Suppressor macrophage (primary cell): Measurements from ENCODE around the gene FHDC1.

ENCODE experiments used
- DNase-seq, 4 experiments: peaks; one replicate each; pipeline ENCODE4 v3.0.0-alpha.2; 2020 to 2022

FHDC1 gene

DNA sequence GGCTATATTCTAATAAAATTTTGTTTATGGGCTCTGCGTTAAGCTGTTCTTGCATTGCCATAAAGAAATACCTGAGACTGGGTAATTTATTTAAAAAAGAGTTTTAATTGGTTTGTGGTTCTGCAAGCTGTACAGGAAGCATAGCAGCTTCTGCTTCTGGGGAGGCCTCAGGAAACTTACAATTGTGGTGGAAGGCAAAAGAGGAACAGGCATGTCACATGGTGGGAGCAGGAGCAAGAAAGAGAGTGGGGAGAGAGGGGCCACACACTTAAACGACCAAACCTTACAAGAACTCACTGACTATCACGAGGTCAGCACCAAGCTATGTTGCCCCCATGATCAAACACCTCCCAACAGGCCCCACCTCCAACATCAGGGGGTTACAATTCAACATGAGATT, 74.0 kb downstream of the FHDC1 start:
- DNase-seq = no peak

DNA sequence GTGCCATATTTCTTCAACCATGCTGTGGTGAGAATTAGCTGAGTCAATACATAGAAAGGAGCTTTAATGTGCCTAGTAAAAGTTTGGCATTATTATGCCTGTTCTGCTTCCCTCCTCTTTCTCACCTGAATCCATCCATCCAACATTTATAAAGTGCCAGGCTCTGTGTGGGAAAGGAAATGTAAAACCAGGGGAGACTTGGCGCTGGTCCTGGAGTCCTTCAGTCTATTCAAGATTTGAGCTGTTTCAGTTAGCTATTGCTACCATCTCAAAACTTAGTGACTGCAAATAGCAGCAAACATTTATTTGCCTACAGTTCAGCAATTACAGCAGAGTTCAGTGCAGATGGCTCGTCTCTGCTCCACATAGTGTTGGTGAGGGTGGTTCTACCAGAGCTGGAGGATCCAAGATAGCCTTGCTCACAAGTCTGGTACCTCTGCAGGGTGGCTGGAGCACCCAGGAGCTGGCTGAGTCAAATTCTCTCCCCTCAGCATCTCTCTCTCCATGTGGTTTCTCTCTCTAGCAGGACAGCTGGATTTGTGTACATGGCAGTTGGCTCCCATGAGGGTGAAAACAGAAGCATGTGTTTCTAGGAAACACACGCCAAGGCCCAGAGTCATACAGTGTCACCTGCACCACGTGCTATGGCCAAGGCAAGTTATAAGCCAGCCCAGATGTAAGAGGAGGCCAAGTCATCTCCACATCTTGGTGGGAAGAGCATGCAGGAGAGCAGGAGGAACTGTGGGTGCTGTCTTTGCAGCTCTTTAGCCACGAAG, 77.3 kb downstream of the FHDC1 start:
- DNase-seq = no peak

DNA sequence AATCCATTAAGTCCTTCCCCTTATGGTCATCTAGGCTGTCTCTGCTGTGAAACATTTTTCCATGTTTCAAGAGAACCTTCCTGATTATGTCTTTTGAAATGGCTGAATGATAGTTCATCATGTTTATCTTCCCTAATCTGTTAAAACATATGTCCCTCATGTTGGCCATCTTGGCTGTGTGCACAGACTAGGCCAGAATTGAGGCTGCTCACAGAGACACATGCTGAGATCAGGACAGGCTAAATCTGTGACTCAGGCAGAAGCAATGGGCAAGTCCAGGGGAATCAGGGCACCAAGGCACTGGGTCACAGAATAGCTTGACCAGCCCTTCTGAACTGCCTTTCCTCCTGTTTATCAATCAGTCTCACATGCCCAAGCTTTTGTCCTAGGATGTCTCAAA, 78.3 kb downstream of the FHDC1 start:
- no peak for DNase-seq

DNA sequence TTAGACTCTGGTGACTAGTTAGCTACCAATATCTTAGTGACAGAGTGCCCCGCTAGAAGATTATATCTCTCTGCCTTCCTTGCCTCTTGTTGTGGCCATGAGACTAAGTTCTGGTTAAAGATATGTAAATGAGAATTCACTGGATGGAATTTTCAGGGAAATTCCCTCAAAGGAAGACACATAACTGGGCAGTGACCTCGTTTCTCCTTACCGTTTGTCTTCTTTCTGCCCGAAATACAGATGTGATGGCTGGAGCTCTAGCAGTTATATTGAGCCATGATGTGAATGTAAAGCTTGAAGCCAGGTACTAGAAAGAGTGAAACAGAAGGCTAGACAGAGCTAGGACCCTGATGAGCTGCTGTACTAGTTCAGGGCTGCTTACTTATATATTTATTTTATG, 80.5 kb downstream of the FHDC1 start:
- no peak for DNase-seq

DNA sequence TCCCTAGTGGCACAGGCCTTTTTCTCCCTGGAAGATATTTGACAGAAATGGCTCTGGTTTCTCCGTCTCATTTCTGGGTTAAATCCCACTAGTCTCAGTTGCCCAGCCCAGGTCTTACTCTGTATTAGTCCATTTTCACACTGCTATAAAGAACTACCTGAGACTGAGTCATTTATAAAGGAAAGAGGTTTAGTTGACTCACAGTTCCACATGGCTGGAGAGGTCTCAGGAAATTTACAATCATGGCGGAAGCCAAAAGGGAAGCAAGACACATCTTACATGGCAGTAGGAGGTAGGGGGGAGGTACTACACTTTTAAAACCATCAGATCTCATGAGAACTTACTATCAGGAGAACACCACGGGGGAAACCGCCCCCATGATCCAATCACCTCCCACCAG, 81.9 kb downstream of the FHDC1 start:
- no peak for DNase-seq

DNA sequence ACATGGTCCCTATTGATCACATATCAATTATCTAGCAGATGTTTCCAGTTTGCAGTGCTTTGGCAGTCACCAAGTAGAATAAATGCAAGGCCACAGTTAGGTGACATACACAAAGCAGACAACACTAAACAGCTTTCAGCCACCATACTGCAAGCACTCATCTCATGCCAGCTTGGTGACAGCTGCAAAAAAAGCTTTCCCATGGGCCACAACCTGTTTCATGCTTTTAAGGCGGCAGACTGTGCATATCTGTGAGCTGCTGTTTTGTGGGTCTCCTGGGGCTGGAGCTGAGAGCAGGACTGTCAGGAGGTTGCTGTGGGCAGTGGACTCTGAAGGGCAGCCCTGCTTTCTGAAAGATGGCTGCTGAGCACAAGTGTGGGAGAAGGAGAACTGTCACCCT, 82.6 kb downstream of the FHDC1 start:
- no peak for DNase-seq

DNA sequence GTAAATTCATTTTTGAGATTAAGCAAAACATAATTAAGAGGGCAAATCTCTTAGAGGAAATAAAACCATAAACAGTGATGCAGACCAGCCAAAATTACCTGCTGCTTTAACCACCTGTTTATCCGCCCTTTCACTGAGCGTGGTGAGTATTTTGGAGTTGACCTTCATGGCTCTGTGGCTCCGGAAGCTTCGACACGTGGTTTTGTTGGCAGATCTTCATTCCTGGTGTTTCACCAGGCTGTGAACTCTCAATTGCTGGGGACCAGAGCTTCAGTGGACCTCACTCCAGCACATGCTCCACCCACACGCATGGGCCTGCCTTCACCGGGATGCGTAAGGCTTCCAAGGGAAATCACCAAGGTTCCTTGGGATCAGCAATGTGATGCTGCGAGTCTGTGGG, 83.8 kb downstream of the FHDC1 start:
- no peak for DNase-seq

DNA sequence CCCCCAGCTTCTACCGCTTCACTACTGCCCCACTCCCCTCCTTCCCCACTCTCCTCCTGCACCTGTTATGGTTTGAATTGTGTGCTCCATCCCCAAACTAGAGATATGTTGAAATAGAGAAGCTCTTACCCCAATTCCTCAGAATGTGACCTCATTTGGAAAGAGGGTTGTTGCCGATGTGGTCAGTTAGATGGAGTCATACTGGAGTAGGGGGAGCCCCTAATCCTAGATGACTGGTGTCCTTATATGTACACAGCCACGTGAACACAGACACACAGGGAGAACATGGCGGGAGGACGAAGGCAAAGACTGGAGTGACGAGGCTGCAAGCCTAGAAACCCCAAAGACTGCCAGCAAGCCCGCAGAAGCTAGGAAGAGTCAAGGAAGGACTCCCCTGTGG, 84.3 kb downstream of the FHDC1 start:
- peak in 1 of 4 experiments; percentile 10 for DNase-seq

DNA sequence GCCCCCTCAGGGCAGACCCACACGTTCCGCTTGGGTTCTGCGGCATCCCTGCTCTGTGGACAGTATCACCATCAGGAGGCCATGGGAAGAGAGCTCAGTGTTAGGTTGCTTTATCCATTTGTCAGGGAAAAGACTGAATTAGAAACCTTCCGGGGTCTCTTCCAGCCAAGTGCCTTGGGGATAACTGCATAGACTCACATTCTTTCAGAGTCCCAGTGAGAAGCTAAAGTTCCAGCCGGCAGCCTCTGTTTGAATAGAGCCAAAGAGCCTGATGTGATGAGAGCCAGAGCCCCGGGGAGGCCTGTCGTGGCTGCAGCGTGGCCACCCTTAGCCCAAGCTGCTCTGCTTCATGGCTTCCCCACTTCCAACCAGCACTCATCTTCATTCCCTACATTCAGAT, 85.2 kb downstream of the FHDC1 start:
- DNase-seq = no peak

DNA sequence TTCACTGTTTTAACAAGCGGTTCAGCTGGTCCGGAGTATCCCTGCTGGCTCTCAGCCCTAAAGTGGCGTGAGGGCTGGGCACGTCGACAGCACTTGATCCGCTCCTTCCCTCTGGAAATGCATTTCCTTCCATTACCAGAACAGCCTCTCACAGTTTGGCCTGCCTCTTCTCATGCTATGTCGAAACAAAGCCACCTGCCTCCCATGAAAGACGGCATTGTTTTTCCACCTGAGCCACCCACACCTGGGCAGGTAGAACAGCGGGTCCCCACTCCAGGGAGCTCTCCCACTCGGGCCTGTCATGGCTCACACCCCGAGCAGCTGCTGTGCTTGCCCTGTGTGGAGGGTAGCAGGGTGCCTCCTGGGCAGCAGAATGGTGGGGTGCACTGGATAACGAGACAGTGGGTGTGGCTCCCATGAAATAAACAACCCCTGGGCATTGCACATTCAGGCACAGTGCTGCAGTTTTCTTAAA, 86.2 kb downstream of the FHDC1 start:
- no peak for DNase-seq

DNA sequence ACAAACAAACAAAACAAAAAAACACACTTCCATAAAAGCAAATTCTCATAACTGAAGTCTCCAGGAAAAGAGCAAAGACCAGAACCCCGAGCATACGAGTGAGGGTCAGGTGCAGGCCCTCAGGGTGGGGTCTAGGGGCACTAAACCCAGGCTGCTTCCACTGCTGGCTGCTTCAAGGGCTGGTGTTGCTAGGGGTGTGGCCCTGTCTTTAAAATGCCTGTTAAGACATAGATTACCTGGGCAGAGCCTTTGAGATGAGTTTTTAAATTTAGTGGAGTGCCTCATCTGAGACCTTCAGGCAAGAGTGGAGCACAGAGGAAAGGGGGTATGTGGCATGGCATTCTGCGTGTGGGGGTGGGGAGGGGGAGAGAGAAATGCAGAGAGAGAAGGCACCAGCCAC, 87.0 kb downstream of the FHDC1 start:
- no peak for DNase-seq

DNA sequence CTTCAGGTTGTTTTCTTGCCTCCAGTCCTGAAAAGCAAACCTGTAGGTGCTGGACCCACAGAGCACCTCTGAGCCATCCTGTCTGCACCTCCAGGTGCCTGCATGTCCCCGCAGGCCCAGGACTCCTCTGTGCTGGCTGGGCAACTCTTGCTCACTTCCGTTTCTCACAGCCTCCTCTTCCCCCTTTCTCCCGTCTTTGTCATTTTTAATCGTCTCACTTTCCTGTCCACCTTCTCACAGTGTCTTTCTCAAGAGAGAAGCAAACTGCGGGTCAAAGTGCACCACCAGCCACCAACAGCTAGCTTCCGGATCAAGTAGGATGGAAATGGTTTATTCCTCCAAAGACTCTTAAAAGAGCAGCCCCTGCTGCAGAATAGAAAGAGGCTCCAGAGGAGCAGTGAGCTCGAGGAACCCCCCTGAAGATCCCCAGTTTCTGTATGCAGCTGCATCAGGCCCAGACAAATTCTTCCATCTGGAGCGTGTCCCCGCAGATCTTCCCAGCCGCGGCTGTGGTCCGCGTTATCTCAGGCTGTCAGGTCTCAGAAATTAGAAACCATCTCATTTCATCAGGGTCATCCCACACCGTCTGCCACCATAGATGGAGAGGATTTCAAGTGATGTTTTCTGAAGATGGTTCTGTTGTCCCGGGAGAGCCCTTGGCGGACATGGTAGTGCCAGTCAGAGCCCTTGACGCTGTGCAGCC, 87.7 kb downstream of the FHDC1 start:
- DNase-seq = peak in 1 of 4 experiments; percentile 11

DNA sequence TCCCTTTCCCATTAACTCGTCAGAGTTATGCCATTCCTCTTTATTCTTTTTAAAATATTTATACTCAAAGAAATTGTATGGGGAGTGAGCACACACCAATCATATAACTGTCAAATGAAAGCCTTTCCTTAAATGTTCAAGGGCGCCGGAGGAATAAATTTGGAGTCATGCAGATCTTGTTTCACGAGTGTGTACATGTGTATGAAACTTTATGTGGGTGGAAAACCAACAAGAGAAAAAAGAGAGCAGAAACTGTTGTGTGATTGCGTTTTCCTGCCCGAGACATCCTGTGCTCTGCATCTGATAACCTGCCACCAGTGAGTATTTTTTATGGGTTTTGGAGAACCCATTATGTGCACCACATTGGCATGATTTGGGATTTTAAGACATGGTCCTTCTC, 88.3 kb downstream of the FHDC1 start:
- no peak for DNase-seq

DNA sequence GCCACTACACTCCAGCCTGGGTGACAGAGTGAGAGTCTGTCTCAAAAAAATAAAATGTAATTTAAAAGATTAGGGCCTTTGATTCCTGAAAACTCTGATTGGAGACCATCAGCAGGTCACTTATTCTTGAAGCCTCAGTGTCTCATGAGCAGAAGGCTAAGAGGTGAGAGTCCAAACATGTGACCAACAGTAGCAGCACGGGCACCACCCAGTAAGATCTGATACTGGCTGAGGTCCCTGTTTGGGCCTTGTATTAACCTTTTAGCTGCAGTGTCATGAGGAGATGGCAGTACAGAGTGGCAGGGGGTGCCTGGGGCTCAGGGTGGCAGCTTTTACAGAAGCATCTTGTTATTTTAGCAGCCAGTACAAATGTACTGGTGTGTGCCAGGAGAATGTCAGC, 89.3 kb downstream of the FHDC1 start:
- DNase-seq = no peak

DNA sequence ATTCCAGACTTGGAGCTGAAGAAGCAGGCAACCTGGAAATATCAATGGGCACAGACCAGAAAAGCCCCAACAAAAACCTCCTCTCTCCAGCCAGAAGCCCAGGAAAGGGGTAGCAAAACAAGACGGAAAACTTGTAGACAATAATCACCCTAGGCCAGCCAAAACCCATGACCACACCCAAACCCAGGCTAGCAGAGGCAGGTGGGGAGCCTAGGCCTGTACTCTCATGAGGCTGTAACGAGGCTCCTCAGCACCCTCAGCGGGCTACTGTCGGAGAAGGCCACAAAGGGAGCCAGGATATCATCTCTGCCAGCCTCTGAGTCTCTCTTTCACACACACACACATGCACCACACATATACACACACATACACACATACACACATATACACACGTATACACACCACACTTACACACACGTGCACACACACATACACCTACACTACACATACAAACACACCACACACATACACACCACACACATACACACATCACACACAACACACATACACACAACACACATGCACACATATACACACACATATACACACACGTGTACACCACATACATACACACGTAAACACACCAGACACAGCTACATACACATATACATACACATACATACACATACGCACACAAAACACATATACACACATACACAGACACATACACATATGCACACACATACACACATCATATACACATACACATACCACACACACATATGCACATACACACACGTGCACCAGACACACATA, 90.6 kb downstream of the FHDC1 start:
- no peak for DNase-seq

DNA sequence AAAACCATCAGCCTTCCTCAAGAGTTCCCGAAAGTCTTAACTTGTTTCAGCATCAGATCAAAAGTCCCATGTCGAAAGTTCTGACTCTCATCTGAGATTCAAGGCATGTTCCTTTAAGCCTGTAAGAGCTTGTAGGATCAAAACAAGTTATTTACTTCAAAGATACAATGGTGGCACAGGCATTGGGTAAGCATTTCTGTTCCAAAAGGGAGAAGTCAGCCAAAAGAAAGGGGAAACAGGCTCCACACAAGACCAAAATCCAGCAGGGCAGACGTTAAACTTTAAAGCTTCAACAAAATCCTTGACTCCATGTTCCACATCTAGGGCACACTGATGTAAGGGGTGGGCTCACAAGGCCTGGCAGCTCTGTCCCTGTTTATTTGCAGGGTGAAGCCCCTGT, 91.7 kb downstream of the FHDC1 start:
- peak; percentile 32 to 73 (median 54) for DNase-seq

DNA sequence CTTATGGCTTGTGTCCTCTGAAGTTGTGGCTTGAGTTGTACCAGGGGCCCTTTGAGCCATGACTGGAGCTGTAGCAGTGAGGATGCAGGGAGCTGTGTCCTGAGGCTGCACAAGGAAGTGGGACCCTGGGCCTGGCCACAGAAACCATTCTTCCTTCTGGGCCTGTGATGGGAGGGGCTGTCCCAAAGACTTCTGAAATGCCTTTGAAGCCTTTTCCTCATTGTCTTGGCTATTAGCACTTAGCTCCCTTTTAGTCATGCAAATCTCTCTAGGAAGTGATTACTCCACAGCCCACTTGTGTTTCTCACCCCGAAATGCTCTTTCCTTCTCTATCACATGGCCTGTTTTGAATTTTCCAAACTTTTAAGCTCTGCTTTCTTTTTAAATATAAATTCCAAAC, 92.4 kb downstream of the FHDC1 start:
- DNase-seq = peak in 3 of 4 experiments; percentile 11 to 40 (median 37)
